Osteoblast (primary cell): ENCODE data around the gene THUMPD2. TPM values are rescaled to one million over a fixed set of nuclear protein-coding genes. Genes with fewer than 3 reads are reported as not detected.

Source experiments
- DNase-seq: peaks from one replicate; pipeline ENCODE4 v3.0.0; 2011; ENCODE audit warnings: low spot score, mixed read lengths; ENCODE audit not compliant: insufficient read length; ENCODE audit errors: missing footprints
- H2AFZ ChIP-seq: 2 replicates; pipeline ENCODE4 v1.6.0; 2011; ENCODE audit warnings: mild to moderate bottlenecking, low read length
- H3K27ac ChIP-seq: 2 replicates; pipeline ENCODE4 v1.5.1; 2011; ENCODE audit warnings: mild to moderate bottlenecking, low read depth, low read length, moderate library complexity
- H3K27me3 ChIP-seq: 2 replicates; pipeline ENCODE4 v1.6.0; 2012; ENCODE audit warnings: mild to moderate bottlenecking, control low read depth, inconsistent platforms, low read length, moderate library complexity; ENCODE audit not compliant: insufficient read depth
- H3K36me3 ChIP-seq: 2 replicates; pipeline ENCODE4 v1.5.1; 2011; ENCODE audit warnings: mild to moderate bottlenecking, low read length, control low read depth, moderate library complexity; ENCODE audit not compliant: insufficient read depth
- H3K4me1 ChIP-seq: 2 replicates; pipeline ENCODE4 v1.5.1; 2011; ENCODE audit warnings: mild to moderate bottlenecking, low read length, control low read depth, moderate library complexity; ENCODE audit not compliant: insufficient read depth
- H3K4me2 ChIP-seq: 2 replicates; pipeline ENCODE4 v1.6.0; 2011; ENCODE audit warnings: mild to moderate bottlenecking, low read length; ENCODE audit not compliant: insufficient read depth
- H3K4me3 ChIP-seq: fragments of 200-600 bp; sonication (generic); 3 replicates; pipeline ENCODE4 v1.5.1; 2012; ENCODE audit warnings: mild to moderate bottlenecking, low read length, inconsistent platforms; ENCODE audit not compliant: insufficient read depth
- H3K79me2 ChIP-seq: 2 replicates; pipeline ENCODE4 v1.6.0; 2012; ENCODE audit warnings: mild to moderate bottlenecking, low read length, control low read depth, inconsistent platforms; ENCODE audit not compliant: insufficient read depth
- H3K9me3 ChIP-seq: 2 replicates; pipeline ENCODE4 v1.5.1; 2011; ENCODE audit warnings: low read depth, low read length, control low read depth
- H4K20me1 ChIP-seq: 2 replicates; pipeline ENCODE4 v1.6.0; 2012; ENCODE audit warnings: mild to moderate bottlenecking, low read length, control low read depth; ENCODE audit not compliant: insufficient read depth
- CTCF ChIP-seq: IDR thresholded peaks from 2 replicates; pipeline ENCODE4 v1.5.1; 2011; ENCODE audit warnings: mild to moderate bottlenecking, low read depth, low read length, moderate library complexity; ENCODE audit errors: extremely low read depth
- total RNA-seq: library from RNA; depleted of rRNA; stranded (reverse); fragments of >200 nt; gene quantifications from 2 replicates; pipeline ENCODE4 v1.2.3, GENCODE V29; 2012

THUMPD2 gene
- total RNA-seq, 1 donor = 8.0 TPM

GRCh38 chr2:39689272-39689841 is 89.7 kb downstream of the THUMPD2 start:
- TF ChIP-seq CTCF = no peak
- Histone ChIP-seq H3K4me3 (no peak overlapping the region), H3K4me1 (no peaks in the 10 kb centered on the region), H3K36me3 (no peaks in the 10 kb centered on the region), H4K20me1 (no peaks in the 10 kb centered on the region), H3K9me3 (no peaks in the 10 kb centered on the region), H3K27me3 (no peaks in the 10 kb centered on the region), H3K79me2 (no peaks in the 10 kb centered on the region), H2AFZ (no peak overlapping the region), H3K27ac (no peak overlapping the region), H3K4me2 (no peak overlapping the region)
- no peak for DNase-seq

- H3K36me3 ChIP-seq = no peaks in the 10 kb centered on the region
- H3K79me2 ChIP-seq = no peaks in the 10 kb centered on the region
- no peak for DNase-seq
- no peak for TF ChIP-seq CTCF
- no peak overlapping the region for H3K27ac ChIP-seq
- H3K4me2 ChIP-seq = no peak overlapping the region
- H3K27me3 ChIP-seq = no peaks in the 10 kb centered on the region
- no peak overlapping the region for H2AFZ ChIP-seq
- H3K4me3 ChIP-seq = no peak overlapping the region
- H3K9me3 ChIP-seq = no peaks in the 10 kb centered on the region
- H4K20me1 ChIP-seq = no peaks in the 10 kb centered on the region
- H3K4me1 ChIP-seq = no peaks in the 10 kb centered on the region
Measured at GRCh38 chr2:39688181-39688580, 90.9 kb downstream of the THUMPD2 start.

- no peak for DNase-seq
- no peaks in the 10 kb centered on the region for H3K9me3 ChIP-seq
- H3K79me2 ChIP-seq = no peaks in the 10 kb centered on the region
- H4K20me1 ChIP-seq = no peaks in the 10 kb centered on the region
- H2AFZ ChIP-seq = no peak overlapping the region
- no peaks in the 10 kb centered on the region for H3K4me1 ChIP-seq
- no peak for TF ChIP-seq CTCF
- H3K4me3 ChIP-seq = no peak overlapping the region
- no peak overlapping the region for H3K4me2 ChIP-seq
- H3K36me3 ChIP-seq = no peaks in the 10 kb centered on the region
- no peaks in the 10 kb centered on the region for H3K27me3 ChIP-seq
- no peak overlapping the region for H3K27ac ChIP-seq
Measured at GRCh38 chr2:39686456-39686855, 92.6 kb downstream of the THUMPD2 start.

Other genes with a start within 250 kb of the THUMPD2 start
- gene TMEM178A, start 113.3 kb downstream of the THUMPD2 start, total RNA-seq = 0.29 and 0.72 TPM in 2 replicates